Measurements from ENCODE around the gene CCL5.
A peak's percentile ranks its signal among the peaks of the same experiment; 100 is the strongest.

The CCL5 gene

GRCh38 chr17:35879773-35880654 lies at the start of gene CCL5:
TSS of gene CCL5 (minus strand) at chr17:35880360.
- DNase-seq (ENCODE audit: low read depth), result peak; percentile 23

DNA sequence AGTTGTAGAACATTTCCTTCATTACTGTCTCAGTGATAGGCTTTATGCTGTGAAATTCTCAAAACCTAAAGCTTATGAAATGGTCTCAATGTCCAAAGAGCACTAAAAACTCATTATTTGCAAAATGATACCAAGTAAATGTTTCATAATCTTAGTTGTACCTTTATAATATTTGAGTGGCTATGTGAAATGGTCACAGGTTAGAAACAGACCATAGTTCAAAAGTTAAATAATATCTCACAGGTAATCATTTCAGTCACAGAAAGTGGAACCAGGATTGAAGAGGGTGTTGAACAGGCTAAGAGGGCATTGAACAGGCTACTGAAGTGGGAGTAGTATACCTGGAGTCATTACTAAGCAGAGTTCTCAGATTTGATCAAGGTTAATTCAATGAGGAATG lies 47.6 kb upstream of the CCL5 start:
- DNase-seq (ENCODE audit: low read depth), result no peak

DNA sequence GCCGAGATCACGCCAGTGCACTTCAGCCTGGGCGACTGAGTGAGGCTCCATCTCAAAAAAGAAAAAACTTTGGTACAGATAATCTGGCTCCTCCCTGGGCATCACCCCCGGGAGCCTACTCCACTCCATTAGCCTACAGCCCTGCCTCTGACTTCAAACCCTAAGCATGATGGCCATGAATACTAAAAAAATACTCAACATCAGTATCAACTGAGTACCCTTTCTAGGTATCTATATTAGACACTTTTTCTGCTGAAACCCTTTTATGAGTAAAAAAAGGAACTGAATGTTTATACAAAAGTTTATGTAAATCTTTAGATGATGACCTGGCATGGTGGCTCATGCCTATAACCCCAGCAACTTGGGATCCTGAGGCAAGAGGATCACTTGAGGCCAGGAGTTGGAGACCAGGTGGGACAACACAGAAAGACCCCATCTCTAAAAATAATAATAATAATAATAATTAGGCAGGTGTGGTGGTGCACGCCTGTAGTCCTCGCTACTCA lies 43.5 kb upstream of the CCL5 start:
- DNase-seq (ENCODE audit: low read depth), result no peak

GRCh38 chr17:35920229-35920628 lies 40.1 kb upstream of the CCL5 start:
- no peak for DNase-seq (ENCODE audit: low read depth)

DNA sequence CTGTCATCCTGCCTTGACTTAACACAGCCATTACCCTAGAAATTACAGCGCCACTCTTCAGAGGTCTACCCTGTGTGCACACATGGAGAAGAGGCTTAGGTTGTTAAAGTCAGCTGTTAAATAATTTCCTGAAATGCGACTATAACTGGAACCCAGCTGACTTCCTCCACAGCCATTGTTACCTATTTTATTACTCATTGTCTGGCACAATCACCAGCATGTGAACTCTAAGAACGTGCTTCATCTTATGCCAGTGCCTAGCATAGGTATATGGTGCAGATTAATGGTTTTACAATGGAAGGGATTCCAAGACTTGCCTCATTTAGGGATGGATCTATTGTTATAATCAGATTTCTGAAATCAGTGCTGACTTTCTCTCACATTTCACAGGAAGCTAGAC lies 38.5 kb upstream of the CCL5 start:
- no peak for DNase-seq (ENCODE audit: low read depth)

DNA sequence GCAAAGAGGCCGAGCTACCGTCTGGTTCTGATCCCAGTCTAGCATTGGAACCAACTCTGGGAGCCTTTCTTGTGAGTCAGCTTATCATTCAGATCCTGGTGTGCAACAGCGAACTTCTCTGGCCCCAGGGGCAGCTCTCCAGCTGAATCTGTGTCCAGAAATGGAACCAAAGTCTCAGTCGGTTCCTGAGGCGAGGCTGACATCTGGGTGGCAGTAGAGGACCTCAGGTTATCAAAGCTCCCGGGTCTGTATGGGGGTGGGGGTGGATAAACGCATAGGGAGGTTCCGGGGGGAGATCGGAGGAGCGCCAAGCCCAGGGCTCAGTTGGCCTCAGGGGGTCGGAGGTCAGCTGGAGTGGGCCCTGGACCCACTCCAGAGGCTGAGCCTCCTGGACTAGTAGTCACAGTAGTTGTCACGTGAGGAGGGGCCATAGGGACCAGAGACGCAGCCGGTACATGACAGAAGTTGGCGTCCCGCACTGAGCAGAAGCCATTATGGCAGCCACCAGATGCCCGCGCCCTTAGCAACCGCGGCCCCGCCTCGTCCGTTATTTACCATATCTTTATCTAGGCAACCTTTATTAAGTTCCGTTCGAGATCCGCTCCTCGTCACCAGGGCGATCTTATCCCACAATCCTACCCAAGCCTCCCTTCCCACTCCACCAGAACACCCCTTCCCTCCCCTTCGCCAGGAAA lies 37.5 kb upstream of the CCL5 start:
- DNase-seq (ENCODE audit: low read depth), result no peak

GRCh38 chr17:35915153-35915964 lies 35.2 kb upstream of the CCL5 start:
- no peak for DNase-seq (ENCODE audit: low read depth)

GRCh38 chr17:35914354-35914753 lies 34.2 kb upstream of the CCL5 start:
- no peak for DNase-seq (ENCODE audit: low read depth)

DNA sequence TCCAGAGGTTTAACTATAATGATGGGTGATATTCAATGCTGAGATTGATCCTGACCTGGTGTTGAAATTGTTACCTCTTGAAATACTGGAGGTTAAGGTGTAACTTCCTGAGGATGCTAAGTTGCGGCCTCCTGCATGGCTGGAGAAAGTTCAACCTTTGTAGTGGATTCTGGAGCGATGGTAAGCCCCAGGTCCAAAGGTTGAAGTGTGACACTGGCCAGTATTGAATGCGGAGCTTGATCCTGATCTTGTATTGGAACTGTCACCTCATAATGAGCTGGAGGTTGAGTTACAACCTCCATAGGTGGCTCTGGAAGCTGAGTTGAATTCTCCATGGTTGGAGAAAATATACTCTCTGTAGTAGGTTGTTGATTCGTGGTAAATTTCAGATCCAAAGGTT lies 33.4 kb upstream of the CCL5 start:
- DNase-seq (ENCODE audit: low read depth), result no peak

GRCh38 chr17:35912942-35913341 lies 32.8 kb upstream of the CCL5 start:
- no peak for DNase-seq (ENCODE audit: low read depth)

DNA sequence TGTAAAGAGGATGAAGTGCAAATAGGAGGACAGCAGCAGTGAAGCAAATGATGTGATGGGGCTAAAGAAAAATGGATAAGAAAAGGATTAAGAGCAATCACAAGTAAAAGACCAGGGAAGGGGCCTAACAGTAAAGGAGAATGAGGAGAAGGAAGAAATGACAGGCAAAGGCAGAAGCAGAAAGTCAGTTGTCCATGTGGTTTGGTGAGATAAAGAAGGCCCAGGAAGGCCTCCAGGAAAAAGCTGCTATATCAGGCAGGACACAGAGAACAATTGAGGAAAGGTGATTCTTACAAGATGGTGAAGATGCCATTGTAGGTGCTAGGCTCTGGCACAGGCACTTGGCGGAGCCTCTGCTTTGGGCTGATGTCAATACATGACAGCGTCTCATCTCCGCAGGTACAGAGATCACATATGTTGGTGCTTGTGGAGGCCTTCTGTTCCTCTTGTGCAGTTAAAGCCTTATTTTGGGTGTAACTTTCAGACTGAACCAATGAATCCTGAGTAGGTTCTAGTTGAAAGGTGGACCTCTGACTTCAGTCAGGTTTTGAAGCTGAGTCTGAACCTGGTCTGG lies 32.3 kb upstream of the CCL5 start:
- no peak for DNase-seq (ENCODE audit: low read depth)

DNA sequence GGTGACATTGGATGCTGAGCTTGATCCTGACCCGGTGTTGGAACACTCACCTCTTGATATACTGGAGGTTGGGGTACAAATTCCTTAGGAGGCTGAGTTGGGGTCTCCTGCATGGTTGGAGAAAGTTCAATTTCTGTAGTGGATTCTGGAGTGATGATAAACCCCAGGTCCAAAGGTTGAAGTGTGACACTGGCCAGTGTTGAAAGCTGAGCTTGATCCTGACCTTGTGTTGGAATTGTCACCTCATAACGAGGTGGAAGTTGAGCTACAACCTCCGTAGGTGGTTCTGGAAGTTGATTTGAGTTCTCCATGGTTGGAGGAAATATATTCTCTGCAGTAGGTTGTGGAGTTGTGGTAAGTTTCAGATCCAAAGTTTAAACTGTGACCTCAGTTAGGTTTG lies 29.2 kb upstream of the CCL5 start:
- no peak for DNase-seq (ENCODE audit: low read depth)

GRCh38 chr17:35907691-35908090 lies 27.5 kb upstream of the CCL5 start:
- DNase-seq (ENCODE audit: low read depth), result no peak

DNA sequence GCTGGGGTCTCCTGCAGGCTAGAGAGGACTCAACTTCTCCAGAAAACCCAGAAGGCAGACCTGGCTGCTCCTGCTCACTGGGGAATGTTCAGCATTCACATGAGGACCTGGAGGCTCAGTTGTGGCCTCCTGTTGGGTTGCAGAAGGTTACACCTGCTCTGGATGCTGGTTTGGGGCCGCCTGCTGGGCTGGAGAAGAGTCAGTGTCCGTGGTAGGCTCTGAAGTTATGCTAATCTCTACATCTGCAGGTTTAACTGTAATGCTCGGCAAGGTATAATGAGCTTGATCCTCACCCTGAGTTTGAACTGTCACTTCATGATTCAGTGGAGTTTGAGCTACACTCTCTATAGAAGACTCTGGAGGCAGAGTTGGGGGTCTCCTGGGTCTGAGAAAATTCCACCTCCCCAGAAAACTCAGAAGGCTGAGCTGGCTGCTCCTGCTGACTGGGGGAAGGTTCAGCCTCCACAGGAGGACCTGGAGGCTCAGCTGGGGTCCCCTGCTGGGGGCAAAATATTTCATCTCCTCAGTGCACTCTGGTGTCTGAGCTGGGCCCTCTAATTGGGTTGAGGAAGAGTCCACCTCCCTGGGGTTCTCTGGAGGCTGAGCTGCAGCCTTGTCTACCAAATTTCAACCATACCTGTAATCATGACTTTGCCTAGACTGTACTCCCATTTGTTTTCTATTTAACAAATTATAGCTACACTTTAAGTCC lies 26.9 kb upstream of the CCL5 start:
- no peak for DNase-seq (ENCODE audit: low read depth)

GRCh38 chr17:35906191-35906925 lies 26.2 kb upstream of the CCL5 start:
- no peak for DNase-seq (ENCODE audit: low read depth)

DNA sequence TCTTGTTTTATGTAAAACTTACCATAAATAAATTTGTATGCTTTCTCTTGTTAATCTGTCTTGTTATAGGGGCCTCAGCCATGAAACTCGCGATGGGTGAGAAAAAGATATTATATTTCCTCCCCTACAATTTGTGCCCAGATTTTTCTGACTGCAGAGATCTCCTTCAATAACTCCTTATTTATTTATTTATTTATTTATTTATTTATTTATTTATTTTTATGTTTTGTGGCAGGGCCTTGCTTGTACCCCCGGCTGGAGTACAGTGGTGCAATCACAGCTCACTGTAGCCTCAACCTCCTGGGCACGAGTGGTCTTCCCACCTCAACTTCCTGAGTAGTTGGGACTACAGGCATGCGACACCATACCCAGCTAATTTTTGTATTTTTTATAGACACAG lies 23.3 kb upstream of the CCL5 start:
- no peak for DNase-seq (ENCODE audit: low read depth)

DNA sequence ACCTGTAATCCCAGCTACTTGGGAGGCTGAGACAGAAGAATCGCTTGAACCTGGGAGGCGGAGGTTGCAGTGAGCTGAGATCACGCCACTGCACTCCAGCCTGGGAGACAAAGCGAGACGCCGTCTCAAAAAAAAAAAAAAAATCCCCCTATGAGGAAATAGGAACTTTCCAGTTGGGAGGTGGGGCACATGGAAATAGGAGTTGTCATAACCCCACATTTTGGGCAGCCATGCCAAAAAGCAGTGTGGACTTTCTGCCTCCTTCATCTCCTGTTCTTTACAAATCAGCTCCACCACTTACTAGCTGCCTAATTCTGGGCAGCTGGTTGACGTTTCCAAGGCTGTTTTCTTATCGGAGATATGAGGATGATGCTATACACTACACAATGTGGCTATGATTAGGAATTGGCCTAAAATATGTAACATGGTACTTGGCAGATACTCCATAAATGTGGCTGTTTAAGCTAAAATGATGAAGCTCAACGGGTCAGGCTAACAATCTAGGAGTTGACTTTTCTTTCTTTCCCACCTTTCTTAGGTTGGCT lies 21.5 kb upstream of the CCL5 start:
- DNase-seq (ENCODE audit: low read depth), result no peak

GRCh38 chr17:35900708-35901480 lies 20.7 kb upstream of the CCL5 start:
- DNase-seq (ENCODE audit: low read depth), result no peak

GRCh38 chr17:35900280-35900679 lies 20.1 kb upstream of the CCL5 start:
- DNase-seq (ENCODE audit: low read depth), result no peak

Data from activated T-cell treated with anti-CD3 and anti-CD28 coated beads for 1 hour (primary cell).